K562 (cell line): ENCODE measurements around the gene NDUFV2. TPM values are rescaled to one million over a fixed set of nuclear protein-coding genes. Genes with fewer than 3 reads are reported as not detected.

Source experiments
- CBX8 ChIP-seq: fragments of 200-600 bp; sonication (generic); IDR thresholded peaks from 2 replicates; pipeline ENCODE4 v1.6.1; 2012; ENCODE audit warnings: borderline replicate concordance, mixed run types, low read depth, mild to moderate bottlenecking, moderate library complexity, mixed read lengths, low read length, control low read depth, inconsistent platforms; ENCODE audit not compliant: poor library complexity, severe bottlenecking; ENCODE audit errors: extremely low read depth
- CREB1 ChIP-seq, 2 experiments: sonication (generic) in 1 of 2; formaldehyde crosslinking in 1 of 2; IDR thresholded peaks; 2 replicates each; pipeline versions ENCODE4 v1.6.1 to v1.8.0; 2012 to 2022; ENCODE audit warnings: inconsistent platforms in 1 of 2, mild to moderate bottlenecking in 1 of 2, missing genetic modification reagents in 1 of 2, moderate library complexity in 1 of 2
- DMBX1 ChIP-seq: fragments of 250-450 bp; sonication (Bioruptor Pico); IDR thresholded peaks from 2 replicates; pipeline ENCODE4 v1.8.0; 2022; ENCODE audit warnings: inconsistent platforms, mild to moderate bottlenecking, moderate library complexity, borderline replicate concordance
- E2F4 ChIP-seq: sonication (generic); formaldehyde crosslinking; IDR thresholded peaks from 2 replicates; pipeline ENCODE4 v1.8.0; 2022; ENCODE audit warnings: mild to moderate bottlenecking, low read depth, missing genetic modification reagents
- FUS ChIP-seq: fragments of 200-400 bp; formaldehyde crosslinking; optimal IDR thresholded peaks from 2 replicates; pipeline ENCODE3; 2017; ENCODE audit warnings: low read depth, low read length
- GTF2F1 ChIP-seq: IDR thresholded peaks from 2 replicates; pipeline ENCODE4 v1.6.1; 2011; ENCODE audit warnings: low read depth, low read length, improper control_type of control experiment
- HDAC2 ChIP-seq: fragments of 450-650 bp; IDR thresholded peaks from 2 replicates; pipeline ENCODE4 v1.6.1; 2016; ENCODE audit warnings: mild to moderate bottlenecking
- HDAC6 ChIP-seq: IDR thresholded peaks from 2 replicates; pipeline ENCODE4 v1.6.1; 2012; ENCODE audit warnings: low read depth, mild to moderate bottlenecking, control low read depth, inconsistent platforms, low read length, moderate library complexity
- HLTF ChIP-seq: fragments of 450-650 bp; IDR thresholded peaks from 2 replicates; pipeline ENCODE4 v1.6.1; 2016
- HNRNPL ChIP-seq: fragments of 200-400 bp; formaldehyde crosslinking; IDR thresholded peaks from 2 replicates; pipeline ENCODE4 v1.6.1; 2017; ENCODE audit warnings: low read depth, mild to moderate bottlenecking, low read length
- JUNB ChIP-seq: fragments of 450-650 bp; formaldehyde crosslinking; conservative IDR thresholded peaks from 2 replicates; pipeline ENCODE4 v1.4.0; 2020; ENCODE audit warnings: mild to moderate bottlenecking
- MXI1 ChIP-seq: IDR thresholded peaks from 2 replicates; pipeline ENCODE4 v1.6.1; 2011; ENCODE audit warnings: low read depth, mild to moderate bottlenecking, improper control_type of control experiment, low read length
- NR0B1 ChIP-seq: fragments of 450-650 bp; IDR thresholded peaks from one replicate; pipeline ENCODE4 v1.6.1; 2018; ENCODE audit warnings: mild to moderate bottlenecking, moderate library complexity; ENCODE audit not compliant: partially characterized antibody
- NR2C1 ChIP-seq, 2 experiments: fragments of 450-650 bp; IDR thresholded peaks; 2 replicates each; pipeline ENCODE4 v1.6.1; 2017; ENCODE audit warnings: mild to moderate bottlenecking in 2 of 2, antibody characterized with exemption in 1 of 2, inconsistent platforms in 1 of 2, missing compliant biosample characterization in 1 of 2, missing genetic modification characterization in 1 of 2
- POLR2A ChIP-seq: fragments of 450-650 bp; conservative IDR thresholded peaks from 2 replicates; pipeline ENCODE4 v1.6.1; 2016
- RAD51 ChIP-seq: fragments of 450-650 bp; IDR thresholded peaks from 2 replicates; pipeline ENCODE4 v1.7.1; 2016; ENCODE audit warnings: low read depth, mild to moderate bottlenecking, borderline replicate concordance
- RBBP5 ChIP-seq: fragments of 200-600 bp; sonication (generic); IDR thresholded peaks from 2 replicates; pipeline ENCODE4 v1.6.1; 2012; ENCODE audit warnings: borderline replicate concordance, mild to moderate bottlenecking, low read length, control low read depth, inconsistent platforms; ENCODE audit not compliant: insufficient read depth, poor library complexity, severe bottlenecking
- SETDB1 ChIP-seq: IDR thresholded peaks from one replicate; pipeline ENCODE4 v1.6.1; 2012; ENCODE audit warnings: low read length, control low read depth, inconsistent platforms
- ZC3H11A ChIP-seq: IDR thresholded peaks from 2 replicates; pipeline ENCODE4 v1.6.1; 2012; ENCODE audit warnings: low read depth, low read length, improper control_type of control experiment
- ZNF41 ChIP-seq: fragments of 250-450 bp; sonication (Bioruptor Pico); conservative IDR thresholded peaks from 2 replicates; pipeline ENCODE4 v1.4.0; 2020; ENCODE audit warnings: mild to moderate bottlenecking
- polyA plus RNA-seq, 8 experiments: library from polyadenylated mRNA; depleted of rRNA in 4 of 8; stranded (reverse) in 5 of 8; unstranded in 3 of 8; fragments of >200 nt; fragmentation: Nextera tagmentation in 2 of 8; fragmentation: Illumina TruSeq in 1 of 8; extraction: Ambion mirVana in 2 of 8; extraction: Trizol in 1 of 8; gene quantifications; 2 replicates each; pipeline versions ENCODE4 v1.2.1 to v1.2.3, GENCODE V29; 2011 to 2014; ENCODE audit warnings: inconsistent platforms in 1 of 8, missing spikeins in 1 of 8
- total RNA-seq, 7 experiments: library from RNA; depleted of rRNA in 6 of 7; stranded (reverse); fragments of >200 nt in 6 of 7; fragmentation: Illumina TruSeq in 2 of 7; extraction: Trizol in 2 of 7; gene quantifications; 2 replicates each; pipeline versions ENCODE4 v1.2.1 to v1.2.3, GENCODE V29; 2011 to 2021; ENCODE audit warnings: low replicate concordance in 1 of 7
- TF ChIP-seq, protein P1 (sequence below): fragments of 450-650 bp; formaldehyde crosslinking; IDR thresholded peaks from 2 replicates; pipeline ENCODE4 v1.4.0; 2022; ENCODE audit warnings: mild to moderate bottlenecking, moderate library complexity
- TF ChIP-seq, protein P2 (sequence below): fragments of 450-650 bp; formaldehyde crosslinking; IDR thresholded peaks from 2 replicates; pipeline ENCODE4 v1.4.0; 2020; ENCODE audit warnings: mild to moderate bottlenecking, moderate library complexity

Gene NDUFV2
- total and polyA plus RNA-seq, 9 of the 15 experiments (the other 6 are each of a cell fraction or from before 2014, with no cell fraction given), result 213 to 550 (median 384) TPM

GRCh38 chr18:9172506-9173127, 70.1 kb downstream of the NDUFV2 start (continued):
- no peak for TF ChIP-seq RAD51
- TF ChIP-seq MXI1, result no peak
- no peak for TF ChIP-seq NR0B1
- no peak for TF ChIP-seq ZNF41 (CRISPR knock-in tag)
- TF ChIP-seq, protein P1, sequence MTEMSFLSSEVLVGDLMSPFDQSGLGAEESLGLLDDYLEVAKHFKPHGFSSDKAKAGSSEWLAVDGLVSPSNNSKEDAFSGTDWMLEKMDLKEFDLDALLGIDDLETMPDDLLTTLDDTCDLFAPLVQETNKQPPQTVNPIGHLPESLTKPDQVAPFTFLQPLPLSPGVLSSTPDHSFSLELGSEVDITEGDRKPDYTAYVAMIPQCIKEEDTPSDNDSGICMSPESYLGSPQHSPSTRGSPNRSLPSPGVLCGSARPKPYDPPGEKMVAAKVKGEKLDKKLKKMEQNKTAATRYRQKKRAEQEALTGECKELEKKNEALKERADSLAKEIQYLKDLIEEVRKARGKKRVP (CRISPR knock-in tag), result peak; percentile 85
- TF ChIP-seq POLR2A, result no peak
- TF ChIP-seq GTF2F1, result no peak
- no peak for TF ChIP-seq CREB1 (IDR thresholded peaks at IDR 0.05)
- TF ChIP-seq CREB1 (CRISPR knock-in tag; IDR thresholded peaks at IDR 0.05), result no peak
- no peak for TF ChIP-seq RBBP5
- no peak for TF ChIP-seq CBX8
- TF ChIP-seq ZC3H11A, result no peak
- no peak; the same call in 1 of the 2 replicates for TF ChIP-seq DMBX1
- no peak for TF ChIP-seq E2F4
- no peak for TF ChIP-seq JUNB
- TF ChIP-seq, protein P2, sequence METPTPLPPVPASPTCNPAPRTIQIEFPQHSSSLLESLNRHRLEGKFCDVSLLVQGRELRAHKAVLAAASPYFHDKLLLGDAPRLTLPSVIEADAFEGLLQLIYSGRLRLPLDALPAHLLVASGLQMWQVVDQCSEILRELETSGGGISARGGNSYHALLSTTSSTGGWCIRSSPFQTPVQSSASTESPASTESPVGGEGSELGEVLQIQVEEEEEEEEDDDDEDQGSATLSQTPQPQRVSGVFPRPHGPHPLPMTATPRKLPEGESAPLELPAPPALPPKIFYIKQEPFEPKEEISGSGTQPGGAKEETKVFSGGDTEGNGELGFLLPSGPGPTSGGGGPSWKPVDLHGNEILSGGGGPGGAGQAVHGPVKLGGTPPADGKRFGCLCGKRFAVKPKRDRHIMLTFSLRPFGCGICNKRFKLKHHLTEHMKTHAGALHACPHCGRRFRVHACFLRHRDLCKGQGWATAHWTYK, result no peak
- TF ChIP-seq HNRNPL, result no peak
- no peak for TF ChIP-seq HDAC6
- 0 out of 2 replicates have a peak, but pooled peaks have one; percentile 51 for TF ChIP-seq HLTF
- no peak for TF ChIP-seq HDAC2
- TF ChIP-seq FUS, result no peak
- TF ChIP-seq SETDB1, result no peak
- TF ChIP-seq NR2C1 (IDR thresholded peaks at IDR 0.05), result no peak
- TF ChIP-seq NR2C1 (tag; IDR thresholded peaks at IDR 0.05), result 0 out of 2 replicates have a peak, but pooled peaks have one; percentile 14
